Neural progenitor cell (in vitro differentiated cells): ENCODE results near the gene ATP11A.

Experiments used
- CTCF ChIP-seq: fragments of 200-600 bp; sonication (generic); IDR thresholded peaks from 2 replicates; pipeline ENCODE4 v1.5.1; 2017; ENCODE audit warnings: antibody characterized with exemption, mild to moderate bottlenecking
- EZH2 ChIP-seq: fragments of 200-600 bp; sonication (generic); IDR thresholded peaks from 2 replicates; pipeline ENCODE4 v1.6.1; 2017; ENCODE audit warnings: antibody characterized with exemption, mild to moderate bottlenecking, moderate library complexity
- EZH2phosphoT487 ChIP-seq: fragments of 200-600 bp; sonication (generic); IDR thresholded peaks from 2 replicates; pipeline ENCODE4 v1.6.1; 2017; ENCODE audit warnings: antibody characterized with exemption

- TF ChIP-seq CTCF (no peak), EZH2 (no peak), EZH2phosphoT487 (no peak)
Observed at GRCh38 chr13:112716461-112716820, 26.6 kb downstream of the ATP11A start.
